Activated CD4-positive, alpha-beta T cell treated with anti-CD3 and anti-CD28 coated beads, Interleukin-2, amount 50 U/mL, for 24 hours (primary cell): ENCODE results near the gene BBS1.
A peak's percentile ranks its signal among the peaks of the same experiment; 100 is the strongest.
"Not testable (repeated sequence)": the region's sequence is repeated elsewhere in the genome, so short reads cannot be mapped to it uniquely, and the experiment has no call there.

ENCODE experiments used
- DNase-seq, 2 donors: peaks; one replicate each; pipeline ENCODE4 v3.0.0-alpha.2; 2020; ENCODE audit warnings: low read depth in 1 of 2, low spot score in 1 of 2

BBS1 gene

DNA sequence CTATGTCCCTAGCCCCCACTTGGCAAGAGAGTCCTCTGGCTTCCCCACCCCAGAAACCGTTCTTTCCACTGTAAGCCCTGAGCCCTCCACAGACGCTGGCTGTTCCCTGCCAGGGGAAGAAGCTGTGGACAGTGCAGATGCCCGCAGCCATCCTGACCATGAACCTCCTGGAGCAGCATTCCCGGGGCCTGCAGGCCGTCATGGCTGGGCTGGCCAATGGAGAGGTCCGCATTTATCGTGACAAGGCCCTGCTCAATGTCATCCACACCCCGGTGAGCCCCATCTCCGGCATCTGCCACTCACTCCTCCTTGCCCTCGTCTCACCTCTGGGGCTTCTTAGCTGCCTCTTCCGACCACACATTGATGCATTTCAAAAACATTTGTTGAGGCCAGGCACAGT is 13.2 kb downstream of the BBS1 start:
- no peak for DNase-seq

DNA sequence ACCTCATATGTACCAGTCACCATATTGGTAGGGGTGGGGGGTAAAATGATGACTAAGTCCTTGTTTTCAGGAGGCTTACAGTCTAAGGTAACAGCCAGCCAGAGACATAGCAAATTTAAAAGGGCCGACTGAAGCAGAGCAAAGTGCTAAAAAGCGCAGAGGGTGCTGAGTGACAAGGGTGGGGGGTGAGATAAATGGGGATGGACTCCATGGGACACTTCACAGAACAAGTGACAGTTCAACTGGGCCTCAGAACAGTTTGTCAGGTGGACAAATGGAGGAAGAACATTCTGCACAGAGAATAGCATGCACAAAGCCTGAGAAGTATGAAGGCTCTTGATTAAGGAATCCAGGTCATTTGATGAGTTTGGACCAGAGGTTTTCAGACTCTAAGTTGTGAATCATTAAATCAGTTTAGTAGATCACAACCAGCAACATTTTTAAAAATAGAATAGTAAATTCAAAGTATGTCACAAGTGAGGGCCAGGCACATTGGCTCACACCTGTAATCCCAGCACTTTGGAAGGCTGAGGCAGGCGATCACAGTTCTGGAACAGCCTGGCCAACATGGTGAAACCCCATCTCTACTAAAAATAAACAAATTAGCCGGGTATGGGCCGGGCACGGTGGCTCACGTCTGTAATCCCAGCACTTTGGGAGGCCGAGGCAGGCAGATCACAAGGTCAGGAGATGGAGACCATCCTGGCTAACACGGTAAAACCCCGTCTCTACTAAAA is 14.0 kb downstream of the BBS1 start:
- DNase-seq = no peak

DNA sequence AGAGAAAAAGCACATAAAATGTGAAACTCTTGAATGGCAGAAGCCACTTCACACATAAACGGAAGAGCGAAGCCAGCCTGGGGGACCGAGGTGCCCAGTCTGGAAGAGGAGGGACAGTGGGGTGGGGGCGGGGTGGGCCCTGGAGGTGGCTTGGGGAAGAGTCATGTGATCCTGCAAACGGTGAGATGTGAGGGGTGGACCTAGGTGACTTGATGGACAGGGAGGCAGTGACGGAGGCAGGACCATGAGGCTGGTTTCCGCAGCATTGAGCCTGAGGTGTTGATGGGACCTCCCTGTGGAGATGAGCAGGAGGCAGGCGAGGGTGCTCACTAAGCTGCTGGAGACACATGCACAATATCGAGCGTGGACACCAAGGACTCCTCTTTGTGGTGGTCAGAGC is 18.6 kb downstream of the BBS1 start:
- DNase-seq = no peak

DNA sequence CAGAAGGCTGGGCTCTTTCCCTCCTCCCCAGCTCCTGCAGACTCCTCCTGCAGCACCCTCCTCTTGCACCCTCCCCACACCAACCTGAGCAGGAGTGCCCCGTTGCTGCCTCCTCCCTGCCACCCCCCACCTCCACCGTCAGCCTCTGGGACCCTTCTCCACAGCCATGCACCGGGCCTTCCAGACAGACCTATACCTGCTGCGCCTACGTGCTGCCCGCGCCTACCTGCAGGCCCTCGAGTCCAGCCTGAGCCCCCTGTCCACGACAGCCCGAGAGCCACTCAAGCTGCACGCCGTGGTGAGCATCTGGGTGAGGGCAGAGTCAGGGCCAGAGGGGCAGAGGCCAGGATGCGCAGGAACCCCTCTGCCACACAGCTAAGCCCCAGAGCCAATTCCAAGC is 19.2 kb downstream of the BBS1 start:
- DNase-seq = no peak

DNA sequence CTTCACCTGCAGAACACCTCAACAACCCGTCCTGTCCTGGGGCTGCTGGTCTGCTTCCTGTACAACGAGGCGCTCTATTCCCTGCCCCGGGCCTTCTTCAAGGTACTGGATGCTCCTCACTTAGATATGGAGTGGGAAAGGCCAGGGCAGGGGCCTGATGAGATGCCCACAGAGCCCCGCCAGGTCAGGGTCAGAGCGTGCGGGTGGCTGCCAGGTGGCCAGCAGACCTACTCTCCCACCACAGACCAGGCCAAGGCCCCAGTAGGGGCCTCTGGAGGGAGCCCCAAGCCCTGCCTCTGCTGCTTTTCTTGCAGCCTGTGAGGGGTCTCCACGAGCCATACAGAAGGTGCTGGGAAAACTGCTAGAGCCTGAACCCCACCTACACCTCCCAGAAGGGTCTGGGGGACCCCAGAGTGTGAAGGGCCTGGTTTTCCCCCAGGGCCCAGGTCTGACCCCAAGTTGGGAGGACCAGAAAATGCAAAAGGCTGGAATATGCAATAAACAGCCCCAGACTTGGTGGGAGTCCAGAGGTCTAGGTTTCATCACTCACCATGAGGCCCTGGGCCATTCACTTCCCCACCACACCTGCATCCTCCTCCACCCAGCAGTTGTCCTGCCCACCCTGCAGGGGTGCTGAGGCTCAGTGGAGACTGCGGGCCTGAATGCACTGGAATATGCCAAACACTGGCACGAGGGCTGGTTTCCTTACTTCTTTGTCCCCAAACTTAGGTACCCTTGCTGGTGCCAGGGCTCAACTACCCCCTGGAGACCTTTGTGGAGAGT is 20.7 kb downstream of the BBS1 start:
- no peak for DNase-seq

DNA sequence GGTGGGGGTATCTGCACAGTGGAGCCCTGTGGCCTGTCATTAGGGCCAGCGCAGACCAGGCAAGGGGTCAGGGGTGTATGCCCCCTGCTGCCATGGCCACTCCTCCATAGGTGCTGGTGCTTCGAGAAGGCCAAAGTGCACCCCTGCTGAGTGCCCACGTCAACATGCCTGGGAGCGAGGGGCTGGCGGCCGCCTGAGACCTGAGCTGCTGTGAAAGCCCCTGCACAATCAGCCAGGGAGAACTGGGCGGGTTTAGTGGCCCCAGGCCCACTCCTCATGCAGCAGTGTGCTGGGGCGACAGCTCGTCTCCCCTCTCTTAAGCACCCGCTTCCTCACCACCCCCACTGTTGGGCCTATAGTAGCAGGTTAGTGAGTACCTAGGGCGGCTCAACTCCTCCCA is 21.4 kb downstream of the BBS1 start:
- no peak for DNase-seq

DNA sequence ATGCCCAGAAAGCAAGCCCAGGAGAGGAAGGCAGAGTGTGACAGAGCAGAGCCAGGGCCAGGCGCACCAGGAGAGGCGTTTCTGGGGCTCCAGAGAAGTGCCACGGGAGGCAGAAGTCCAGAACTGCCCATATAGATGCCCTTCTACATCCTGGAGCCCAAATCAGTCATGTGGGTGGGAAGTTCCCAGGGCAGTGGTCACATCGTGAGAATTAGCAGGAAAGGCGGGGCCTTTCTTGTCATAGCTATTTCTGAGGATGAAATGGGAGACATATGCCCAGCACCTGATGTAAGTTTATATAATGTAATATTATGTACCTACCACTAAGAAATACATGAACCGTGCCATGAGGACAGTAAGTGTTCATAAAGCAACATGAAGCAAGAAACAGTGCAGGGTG is 22.3 kb downstream of the BBS1 start:
- no peak for DNase-seq

DNA sequence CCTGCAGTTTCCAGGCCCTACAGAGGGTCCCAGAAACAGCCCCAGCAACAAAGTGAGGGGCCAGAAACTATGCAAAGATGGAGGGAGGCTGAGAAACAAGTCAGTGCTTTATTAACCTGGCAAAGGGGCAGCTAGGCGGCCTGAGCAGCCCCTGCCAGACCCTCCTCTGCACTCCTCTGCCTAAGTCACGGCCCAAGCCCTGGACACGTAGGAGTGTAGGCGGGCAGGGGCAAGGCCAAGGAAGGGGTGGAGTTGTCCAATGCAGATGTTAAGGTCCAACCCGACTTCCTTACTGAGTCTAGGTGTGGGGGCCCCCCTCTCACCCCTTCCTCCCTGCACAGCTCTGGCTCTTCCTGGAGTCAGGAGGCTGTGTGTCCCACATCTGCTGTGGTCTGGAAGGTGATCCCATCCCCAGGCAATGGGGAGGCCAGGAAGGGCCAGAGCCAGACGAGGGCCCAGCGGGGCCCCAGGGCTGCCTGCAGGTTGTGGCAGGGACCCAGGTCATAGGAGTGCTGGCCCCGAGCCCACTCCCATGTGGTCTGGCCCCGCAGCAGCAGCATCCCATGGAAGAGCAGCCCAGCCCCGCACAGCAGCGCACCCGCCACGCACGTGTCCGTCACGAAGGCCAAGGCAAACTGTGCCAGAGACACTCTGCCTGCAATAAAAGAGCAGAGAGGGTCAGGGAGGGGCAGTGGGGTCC is 28.9 kb downstream of the BBS1 start:
- no peak for DNase-seq

DNA sequence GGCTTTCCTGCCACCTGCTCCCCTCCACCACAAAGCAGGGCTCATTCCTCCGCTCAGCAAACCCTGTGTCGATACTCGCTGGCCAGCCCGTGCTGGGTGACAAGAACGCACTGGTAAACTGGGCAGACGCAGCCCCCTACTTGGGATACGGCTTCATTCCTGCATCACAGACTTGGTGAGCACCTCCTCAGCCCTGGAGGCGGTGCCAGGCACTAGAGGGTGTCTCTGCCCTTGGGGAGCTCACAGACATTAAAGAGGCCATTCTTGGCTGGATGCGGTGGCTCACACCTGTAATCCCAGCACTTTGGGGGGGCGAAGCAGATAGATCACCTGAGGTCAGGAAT is 29.4 kb downstream of the BBS1 start:
- DNase-seq = no peak

DNA sequence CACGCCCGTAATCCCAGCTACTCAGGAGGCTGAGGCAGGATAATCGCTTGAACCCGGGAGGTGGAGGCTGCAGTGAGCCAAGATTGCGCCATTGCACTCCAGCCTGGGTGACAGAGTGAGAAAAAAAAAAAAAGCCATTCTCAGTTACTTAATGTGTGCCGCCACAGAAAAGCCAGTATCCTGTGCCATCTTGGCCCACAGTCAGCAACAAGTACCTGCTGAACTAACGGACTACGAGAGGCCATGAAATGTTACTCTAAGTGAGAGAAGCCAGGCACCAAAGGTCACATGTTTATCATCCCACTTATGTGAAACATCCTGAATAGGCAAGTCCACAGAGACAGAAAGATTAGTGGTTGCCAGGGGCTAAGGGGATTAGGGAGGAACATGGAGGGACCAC is 30.2 kb downstream of the BBS1 start:
- DNase-seq = not testable (repeated sequence)

DNA sequence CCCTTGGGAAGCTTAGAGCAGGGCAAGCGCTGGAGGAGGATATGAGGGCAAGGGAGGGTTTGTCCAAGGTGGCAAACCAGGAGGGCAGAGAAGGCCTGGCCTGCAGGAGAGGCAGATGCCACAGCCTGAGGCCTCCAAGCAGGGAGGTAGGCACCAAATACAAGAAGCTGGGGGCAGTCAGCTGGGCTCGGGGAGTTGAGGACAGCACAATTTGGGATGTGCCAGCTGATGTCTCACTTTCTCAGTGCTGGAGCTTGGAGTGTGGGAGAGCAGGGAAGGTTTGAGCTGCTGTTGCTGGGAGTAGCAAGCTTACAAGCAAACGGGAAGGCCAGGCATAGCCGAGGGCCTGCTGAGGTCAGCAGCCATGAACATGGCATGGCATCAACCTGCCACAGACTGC is 31.5 kb downstream of the BBS1 start:
- no peak for DNase-seq

DNA sequence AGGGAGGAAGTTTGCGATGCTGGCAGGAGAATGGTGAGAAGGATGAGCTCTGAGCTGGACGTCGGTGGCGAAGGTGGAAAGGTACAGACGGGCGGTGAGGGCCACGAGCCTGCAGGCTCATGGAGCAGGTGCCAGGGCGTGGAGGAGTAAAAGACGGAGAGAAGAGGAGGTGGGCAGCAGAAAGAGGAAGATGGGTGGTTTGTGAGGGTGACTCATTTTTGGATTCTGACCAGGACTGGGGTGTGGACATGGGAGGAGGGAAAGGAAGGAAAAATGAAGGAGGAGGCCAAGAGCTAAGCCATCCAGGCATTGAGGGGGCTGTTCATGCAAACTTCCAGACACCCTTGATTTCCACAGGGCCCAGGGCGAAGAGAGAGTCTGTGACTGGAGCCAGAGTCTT is 31.9 kb downstream of the BBS1 start:
- no peak for DNase-seq

DNA sequence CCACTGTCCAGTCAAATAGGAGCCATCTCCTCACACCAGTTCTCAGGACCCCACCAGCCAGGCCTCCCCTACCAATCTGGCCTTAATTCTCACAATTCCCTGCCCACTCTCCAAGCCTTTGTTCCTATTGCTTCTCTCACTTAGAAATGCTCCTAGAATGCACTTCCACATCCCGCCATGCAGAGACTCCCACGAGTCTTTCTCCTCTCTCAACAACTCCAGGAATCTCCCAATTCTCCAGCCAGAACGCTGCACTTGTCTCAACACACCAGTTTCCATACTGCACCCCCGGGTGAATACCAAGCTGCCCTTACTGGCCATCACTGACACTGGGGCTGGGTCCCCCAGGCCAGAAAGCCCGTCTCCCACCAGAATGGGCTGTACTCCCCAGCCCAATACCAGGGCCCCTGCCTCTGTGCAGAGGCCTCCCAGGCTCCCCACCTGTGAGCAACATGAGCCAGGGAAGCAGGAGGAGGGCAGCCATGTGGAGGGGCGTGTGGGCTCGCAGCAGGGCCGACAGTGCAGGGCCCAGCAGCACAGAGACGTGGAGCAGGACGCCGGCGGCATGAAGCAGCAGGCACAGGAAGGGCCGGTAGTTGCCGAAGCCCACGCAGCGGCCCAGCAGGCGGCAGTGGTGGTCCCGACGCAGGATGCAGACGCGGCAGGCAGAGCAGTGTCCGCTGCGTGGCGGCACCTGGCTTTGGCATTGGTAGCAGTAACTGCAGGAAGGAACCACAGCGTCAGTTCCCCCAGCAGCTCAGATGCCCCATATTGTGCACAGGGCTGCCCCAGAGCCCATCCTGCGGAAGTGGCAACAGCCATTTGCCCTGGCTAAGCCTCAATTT is 33.0 kb downstream of the BBS1 start:
- DNase-seq = peak in 1 of 2 donors; percentile 18

DNA sequence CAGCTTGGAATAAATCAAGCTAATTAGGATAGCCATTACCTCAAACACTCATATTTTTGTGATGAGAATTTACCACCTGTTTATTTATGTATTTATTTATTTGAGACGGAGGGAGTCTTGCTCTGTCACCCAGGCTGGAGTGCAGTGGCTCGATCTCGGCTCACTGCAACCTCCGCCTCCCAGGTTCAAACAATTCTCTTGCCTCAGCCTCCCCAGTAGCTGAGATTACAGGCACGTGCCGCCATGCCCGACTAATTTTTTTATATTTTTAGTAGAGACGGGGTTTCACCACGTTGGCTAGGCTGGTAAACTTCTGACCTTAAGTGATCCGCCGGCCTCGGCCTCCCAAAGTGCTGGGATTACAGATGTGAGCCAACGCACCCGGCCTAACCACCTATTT is 34.5 kb downstream of the BBS1 start:
- not testable (repeated sequence) for DNase-seq

DNA sequence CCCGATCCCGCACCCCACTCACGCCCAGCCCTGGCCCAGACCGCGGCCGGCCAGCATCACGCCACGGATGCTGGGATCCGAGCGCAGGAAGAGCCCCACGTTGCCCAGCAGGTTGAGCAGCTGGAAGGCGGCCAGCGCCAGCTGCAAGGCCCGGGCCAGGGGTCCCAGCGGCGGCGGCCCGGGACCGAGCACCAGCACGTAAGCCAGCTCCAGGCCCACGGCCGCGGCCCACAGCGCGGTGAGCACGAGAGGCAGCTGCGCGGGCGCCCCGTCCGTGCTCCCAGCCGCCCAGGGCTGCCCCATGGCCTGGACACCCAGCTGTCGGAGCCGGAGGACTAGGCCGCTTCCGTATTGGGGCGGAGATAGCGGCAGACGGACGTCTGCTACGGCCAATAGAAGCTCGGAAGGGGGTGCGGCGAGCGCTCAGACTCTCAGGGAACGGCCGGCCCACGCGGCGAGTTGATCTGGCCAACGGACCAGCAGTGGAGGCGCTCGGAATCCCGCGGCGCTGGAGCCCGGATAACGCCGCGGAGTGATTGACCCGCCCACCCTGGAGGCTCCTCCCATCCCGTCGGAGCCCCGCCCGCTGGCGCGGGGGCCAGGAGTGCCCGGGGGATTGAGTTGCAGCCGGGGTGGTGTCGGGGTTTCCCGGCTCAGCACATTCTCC is 35.4 kb downstream of the BBS1 start, which contains the start of gene ZDHHC24:
Gene ZDHHC24 (minus strand): TSS at position 348 of the 667 bp plus-strand sequence. CDS start 45 bp downstream, at position 303.
- DNase-seq = peak; percentile 77 to 80

DNA sequence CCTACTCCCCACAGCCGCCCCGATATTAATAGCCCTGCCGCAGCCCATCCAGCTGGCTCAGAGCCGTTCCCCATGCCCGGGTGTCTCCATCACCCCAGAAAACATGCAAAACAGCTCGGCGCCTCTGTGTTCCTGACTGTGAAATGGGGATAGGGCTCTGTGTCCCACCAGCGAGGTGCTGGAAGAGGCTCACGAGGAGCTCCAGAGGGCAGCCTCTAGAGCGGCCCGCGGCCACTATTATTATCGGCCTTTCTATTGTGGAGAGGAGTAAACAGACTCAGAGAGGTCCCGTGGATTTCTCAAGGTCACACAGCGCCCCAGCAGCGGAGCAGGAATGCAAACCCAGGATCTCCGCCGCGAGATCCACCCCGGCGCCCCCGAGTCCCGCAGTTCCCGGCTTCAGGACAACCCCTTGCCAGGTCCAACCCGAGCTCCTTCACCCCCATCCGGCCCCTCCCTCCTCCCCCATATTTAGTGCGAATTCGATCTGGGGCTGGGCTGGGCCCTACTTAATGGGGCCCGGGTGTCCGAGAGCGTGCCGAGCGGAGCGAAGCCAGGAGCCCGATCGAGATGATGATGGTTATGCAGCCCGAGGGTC is 36.0 kb downstream of the BBS1 start, which contains the start of gene ACTN3:
Gene ACTN3 (plus strand): TSS at position 536 of the 598 bp plus-strand sequence. CDS start 35 bp downstream, at position 571.
- no peak for DNase-seq

DNA sequence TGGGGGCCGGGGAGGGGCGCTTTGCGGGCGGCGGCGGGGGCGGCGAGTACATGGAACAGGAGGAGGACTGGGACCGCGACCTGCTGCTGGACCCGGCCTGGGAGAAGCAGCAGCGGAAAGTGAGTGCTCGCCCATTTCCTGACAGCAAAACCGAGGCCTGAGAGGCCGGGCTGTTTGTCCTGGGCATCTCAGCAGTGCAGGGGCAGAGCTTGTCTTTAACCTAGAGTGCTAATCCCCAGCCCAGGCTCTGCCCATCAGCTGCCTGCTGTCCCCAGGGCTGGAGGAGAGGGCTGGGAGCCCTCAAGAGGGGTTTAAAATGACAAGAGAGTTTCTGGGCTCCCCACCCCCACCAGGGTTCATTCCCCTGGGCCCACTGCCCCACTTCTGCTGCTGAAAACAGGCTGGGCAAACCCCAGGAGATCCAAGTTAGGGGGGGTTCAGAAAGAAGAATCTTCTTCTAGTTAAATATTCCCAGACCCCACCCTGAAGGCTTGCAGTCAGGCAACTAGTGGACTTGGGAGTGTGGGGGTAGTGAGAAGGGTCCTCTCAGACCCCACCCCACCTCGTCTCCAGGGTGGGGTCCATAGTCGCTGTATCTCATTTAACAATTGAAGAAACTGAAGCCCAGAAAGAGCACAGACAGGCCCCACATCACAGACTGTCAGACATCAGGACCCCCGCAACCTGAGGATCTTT is 36.7 kb downstream of the BBS1 start:
- DNase-seq = no peak

DNA sequence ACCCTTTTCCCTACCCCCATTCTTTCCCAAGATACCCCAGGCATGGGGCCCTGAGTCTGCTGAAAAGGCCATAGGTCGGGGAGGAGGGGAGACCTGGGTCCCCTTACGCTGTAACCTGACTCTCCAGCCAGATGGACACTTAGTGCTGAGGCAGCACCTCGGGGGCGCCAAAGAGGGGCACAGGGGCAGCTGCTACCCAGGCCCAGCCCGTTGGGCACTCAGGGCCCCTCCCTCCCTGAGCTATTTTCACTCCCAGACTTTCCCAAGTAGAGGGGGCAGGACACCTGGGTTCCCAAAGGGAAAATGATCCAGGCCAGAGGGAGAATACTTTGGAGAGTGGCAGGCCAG is 37.2 kb downstream of the BBS1 start:
- DNase-seq = no peak

DNA sequence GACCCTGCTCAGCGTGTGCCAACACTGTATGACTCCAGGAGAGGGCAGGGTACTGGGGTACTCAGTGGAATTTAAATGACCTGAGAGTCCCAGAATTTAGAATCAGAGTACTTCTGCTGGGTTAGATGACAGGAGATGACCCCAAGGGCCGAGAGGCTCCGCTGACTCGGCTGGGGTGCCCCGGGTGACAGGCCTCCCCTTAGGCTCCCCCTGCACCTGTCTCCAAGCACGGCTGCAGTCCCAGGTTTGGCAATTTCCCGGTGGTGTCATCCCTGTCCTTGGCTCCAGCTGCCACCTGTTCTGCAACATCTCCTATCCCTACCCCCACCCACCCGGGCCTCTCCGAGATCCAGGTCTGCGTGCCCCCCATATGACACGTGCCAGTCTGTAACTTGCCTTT is 37.6 kb downstream of the BBS1 start:
- no peak for DNase-seq
